GM19239 (cell line): Measurements from ENCODE around the gene UBE2E2.

Experiments used
- DNase-seq: peaks from one replicate; pipeline ENCODE4 v3.0.0; 2011; ENCODE audit warnings: low spot score; ENCODE audit not compliant: insufficient read length
- FAIRE-seq: peaks from 2 replicates; lab custom pipeline; 2011; peaks lifted over from hg19 to GRCh38; lab: Jason Lieb, UNC

Gene UBE2E2

GRCh38 chr3:23549148-23549910 is 346.2 kb downstream of the UBE2E2 start:
- peak; percentile 23 for FAIRE-seq
- no peak for DNase-seq

GRCh38 chr3:23550402-23550801 is 347.3 kb downstream of the UBE2E2 start:
- peak; percentile 98 for FAIRE-seq
- no peak for DNase-seq

GRCh38 chr3:23552506-23552905 is 349.4 kb downstream of the UBE2E2 start:
- peak; percentile 80 for FAIRE-seq
- DNase-seq: no peak

GRCh38 chr3:23553353-23553752 is 350.2 kb downstream of the UBE2E2 start:
- DNase-seq: no peak
- peak; percentile 96 for FAIRE-seq

GRCh38 chr3:23565041-23565775 is 362.1 kb downstream of the UBE2E2 start:
- no peak for DNase-seq
- no peak for FAIRE-seq

- FAIRE-seq (peak; percentile 83), DNase-seq (no peak)
Observed at GRCh38 chr3:23566499-23566898, 363.4 kb downstream of the UBE2E2 start.

- DNase-seq (no peak), FAIRE-seq (peak; percentile 78)
Observed at GRCh38 chr3:23567917-23568316, 364.8 kb downstream of the UBE2E2 start.

GRCh38 chr3:23573827-23574226 is 370.7 kb downstream of the UBE2E2 start:
- DNase-seq (no peak), FAIRE-seq (peak; percentile 47)

GRCh38 chr3:23574822-23575315 is 371.7 kb downstream of the UBE2E2 start:
- FAIRE-seq (no peak), DNase-seq (no peak)

- FAIRE-seq: no peak
- no peak for DNase-seq
Observed at GRCh38 chr3:23575697-23576096, 372.6 kb downstream of the UBE2E2 start.

GRCh38 chr3:23576379-23576959 is 373.3 kb downstream of the UBE2E2 start:
- no peak for FAIRE-seq
- no peak for DNase-seq

- DNase-seq: no peak
- FAIRE-seq: no peak
Observed at GRCh38 chr3:23580096-23580713, 377.1 kb downstream of the UBE2E2 start.

- DNase-seq: no peak
- no peak for FAIRE-seq
Observed at GRCh38 chr3:23583980-23584740, 381.0 kb downstream of the UBE2E2 start.

GRCh38 chr3:23587513-23587912 is 384.4 kb downstream of the UBE2E2 start:
- FAIRE-seq: peak; percentile 18
- DNase-seq: no peak

- FAIRE-seq: no peak
Observed at GRCh38 chr3:23588547-23588946, 385.4 kb downstream of the UBE2E2 start.

GRCh38 chr3:23589602-23590001 is 386.5 kb downstream of the UBE2E2 start:
- DNase-seq (no peak), FAIRE-seq (no peak)

More at GRCh38 chr3:23588547-23588946, 385.4 kb downstream of the UBE2E2 start:
- DNase-seq: no peak

GRCh38 chr3:23590424-23591273 is 387.5 kb downstream of the UBE2E2 start:
- DNase-seq (peak; percentile 45), FAIRE-seq (peak; percentile 97)

GRCh38 chr3:23591374-23591773 is 388.2 kb downstream of the UBE2E2 start:
- FAIRE-seq (no peak), DNase-seq (no peak)
